ENCODE measurements around the gene PTX3. TPM values are rescaled to one million over a fixed set of nuclear protein-coding genes. Genes with fewer than 3 reads are reported as not detected.

Gene PTX3
- polyA plus RNA-seq (2012; ENCODE audit: insufficient read depth, insufficient read length), result not detected

GRCh38 chr3:157436583-157437291 lies at the start of gene PTX3:
PTX3 (plus strand) TSS chr3:157436850; CDS start chr3:157436934, 84 bp downstream.
- no peak within 1 kb of the TSS for H3K4me3 ChIP-seq (ENCODE audit: low read length)
- no peak for DNase-seq (ENCODE audit: low read depth, low spot score)

- no peak for DNase-seq (ENCODE audit: low read depth, low spot score)
- no peak overlapping the region for H3K4me3 ChIP-seq (ENCODE audit: low read length)
Observed at GRCh38 chr3:157387708-157388435, 48.8 kb upstream of the PTX3 start.

- DNase-seq (ENCODE audit: low read depth, low spot score), result no peak
Observed at GRCh38 chr3:157388976-157389375, 47.7 kb upstream of the PTX3 start.

GRCh38 chr3:157390713-157391515 lies 45.7 kb upstream of the PTX3 start:
- no peak overlapping the region for H3K4me3 ChIP-seq (ENCODE audit: low read length)
- DNase-seq (ENCODE audit: low read depth, low spot score), result no peak

More at GRCh38 chr3:157388976-157389375, 47.7 kb upstream of the PTX3 start:
- no peak overlapping the region for H3K4me3 ChIP-seq (ENCODE audit: low read length)

- H3K4me3 ChIP-seq (ENCODE audit: low read length), result no peak overlapping the region
- no peak for DNase-seq (ENCODE audit: low read depth, low spot score)
Observed at GRCh38 chr3:157392104-157392503, 44.5 kb upstream of the PTX3 start.

GRCh38 chr3:157393113-157393512 lies 43.5 kb upstream of the PTX3 start:
- no peak overlapping the region for H3K4me3 ChIP-seq (ENCODE audit: low read length)
- no peak for DNase-seq (ENCODE audit: low read depth, low spot score)

- H3K4me3 ChIP-seq (ENCODE audit: low read length), result no peak overlapping the region
- no peak for DNase-seq (ENCODE audit: low read depth, low spot score)
Observed at GRCh38 chr3:157394411-157394810, 42.2 kb upstream of the PTX3 start.

- DNase-seq (ENCODE audit: low read depth, low spot score), result no peak
- H3K4me3 ChIP-seq (ENCODE audit: low read length), result no peak overlapping the region
Observed at GRCh38 chr3:157398598-157398997, 38.1 kb upstream of the PTX3 start.

- DNase-seq (ENCODE audit: low read depth, low spot score), result no peak
- no peak overlapping the region for H3K4me3 ChIP-seq (ENCODE audit: low read length)
Observed at GRCh38 chr3:157404381-157404780, 32.3 kb upstream of the PTX3 start.

- DNase-seq (ENCODE audit: low read depth, low spot score), result no peak
- H3K4me3 ChIP-seq (ENCODE audit: low read length), result no peak overlapping the region
Observed at GRCh38 chr3:157405457-157405856, 31.2 kb upstream of the PTX3 start.

- DNase-seq (ENCODE audit: low read depth, low spot score), result no peak
- H3K4me3 ChIP-seq (ENCODE audit: low read length), result no peak overlapping the region
Observed at GRCh38 chr3:157406394-157406793, 30.3 kb upstream of the PTX3 start.

GRCh38 chr3:157407769-157408168 lies 28.9 kb upstream of the PTX3 start:
- no peak overlapping the region for H3K4me3 ChIP-seq (ENCODE audit: low read length)
- no peak for DNase-seq (ENCODE audit: low read depth, low spot score)

GRCh38 chr3:157408499-157409149 lies 28.0 kb upstream of the PTX3 start:
- no peak overlapping the region for H3K4me3 ChIP-seq (ENCODE audit: low read length)

GRCh38 chr3:157409516-157409915 lies 27.1 kb upstream of the PTX3 start:
- no peak for DNase-seq (ENCODE audit: low read depth, low spot score)

More at GRCh38 chr3:157408499-157409149, 28.0 kb upstream of the PTX3 start:
- DNase-seq (ENCODE audit: low read depth, low spot score), result no peak

GRCh38 chr3:157410945-157411344 lies 25.7 kb upstream of the PTX3 start:
- no peak for DNase-seq (ENCODE audit: low read depth, low spot score)
- no peak overlapping the region for H3K4me3 ChIP-seq (ENCODE audit: low read length)

More at GRCh38 chr3:157409516-157409915, 27.1 kb upstream of the PTX3 start:
- H3K4me3 ChIP-seq (ENCODE audit: low read length), result no peak overlapping the region

- no peak overlapping the region for H3K4me3 ChIP-seq (ENCODE audit: low read length)
- no peak for DNase-seq (ENCODE audit: low read depth, low spot score)
Observed at GRCh38 chr3:157412323-157412855, 24.3 kb upstream of the PTX3 start.

GRCh38 chr3:157414861-157415260 lies 21.8 kb upstream of the PTX3 start:
- no peak for DNase-seq (ENCODE audit: low read depth, low spot score)
- no peak overlapping the region for H3K4me3 ChIP-seq (ENCODE audit: low read length)

- H3K4me3 ChIP-seq (ENCODE audit: low read length), result no peak overlapping the region
- DNase-seq (ENCODE audit: low read depth, low spot score), result no peak
Observed at GRCh38 chr3:157416347-157417087, 20.1 kb upstream of the PTX3 start.

Measured in Jurkat, Clone E6-1 (cell line).